Ramos (cell line): ENCODE data around the gene ARHGAP42.
"Not testable (repeated sequence)": the region's sequence is repeated elsewhere in the genome, so short reads cannot be mapped to it uniquely, and the experiment has no call there.

Experiments
- in situ Hi-C: fragments of 300-500 bp; cut with MboI; formaldehyde crosslinking; loops from one replicate; pipeline ENCODE4 v1.14.3; 2022; ENCODE audit warnings: low sequenced_read_pairs; ENCODE audit not compliant: unreplicated experiment

ARHGAP42 gene

DNA sequence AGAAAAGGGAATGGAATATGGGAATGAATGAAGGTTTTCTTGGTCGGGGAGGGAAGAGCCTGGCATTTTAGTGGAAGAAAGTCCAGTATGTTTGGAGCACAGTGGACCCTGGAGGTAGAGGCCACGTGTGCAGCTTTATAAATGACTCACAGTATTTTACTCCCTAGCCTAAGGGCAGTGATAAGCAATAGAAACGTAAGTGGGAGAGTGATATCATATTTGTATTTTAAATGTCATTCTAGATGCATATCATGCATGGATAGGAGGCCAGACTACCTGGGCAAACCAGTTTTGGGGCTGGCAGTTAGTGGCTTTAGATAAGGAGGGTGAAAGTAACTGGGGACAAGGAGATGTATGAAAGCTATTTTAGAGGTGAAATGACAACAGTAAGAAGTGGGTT is 174.1 kb downstream of the ARHGAP42 start:
- in situ Hi-C loops: no loop called here

DNA sequence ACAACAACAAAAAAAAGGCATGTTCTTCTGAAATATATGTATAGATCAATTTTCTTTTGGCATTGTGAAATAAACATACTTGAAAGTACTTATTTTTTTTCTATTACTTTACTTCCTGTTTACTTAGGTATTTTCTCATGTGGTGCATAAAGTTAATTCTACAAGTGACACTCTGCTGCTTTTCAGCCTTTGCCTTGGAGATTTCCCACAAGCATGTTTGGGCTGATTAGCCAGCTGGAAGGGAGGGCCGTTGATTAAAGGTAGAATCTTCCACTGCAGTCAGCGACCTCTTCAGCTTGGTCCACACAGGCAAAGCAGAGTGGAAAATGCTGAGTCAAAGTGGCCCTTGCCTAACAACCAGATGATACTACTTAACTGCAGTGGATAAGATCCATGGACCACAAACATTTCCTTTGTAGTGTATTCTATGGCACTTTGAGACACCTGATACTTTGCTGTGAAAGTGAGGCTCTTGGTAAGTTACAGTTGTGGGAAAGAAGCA is 176.0 kb downstream of the ARHGAP42 start:
- in situ Hi-C loops: no loop called here

DNA sequence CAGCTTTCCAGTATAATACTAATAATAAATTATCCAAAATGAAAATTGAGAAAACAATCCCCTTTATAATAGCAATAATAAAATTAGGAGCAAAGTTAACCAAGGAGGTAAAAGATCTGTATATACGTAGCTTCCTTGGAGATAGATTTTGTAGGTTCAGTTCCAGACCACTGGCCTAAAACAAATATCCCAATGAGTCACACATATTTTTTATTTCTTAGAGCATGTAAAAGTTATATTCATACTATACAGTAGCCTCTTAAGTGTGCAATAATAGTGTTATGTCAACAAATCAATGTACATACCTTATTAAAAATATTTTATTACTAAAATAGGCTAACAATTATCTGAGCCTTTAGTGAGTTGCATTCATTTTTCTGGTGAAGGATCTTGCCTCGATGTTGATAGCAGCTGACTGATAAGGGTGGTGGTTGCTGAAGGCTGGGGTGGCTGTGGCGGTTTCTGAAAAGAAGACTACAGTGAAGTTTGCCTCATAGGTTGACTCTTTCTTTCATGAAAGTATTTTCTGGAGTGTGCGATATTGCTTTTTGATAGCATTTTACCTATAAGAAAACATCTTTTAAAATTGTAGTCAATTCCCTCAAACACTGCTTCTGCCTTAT is 178.5 kb downstream of the ARHGAP42 start:
- in situ Hi-C loops: no loop called here

DNA sequence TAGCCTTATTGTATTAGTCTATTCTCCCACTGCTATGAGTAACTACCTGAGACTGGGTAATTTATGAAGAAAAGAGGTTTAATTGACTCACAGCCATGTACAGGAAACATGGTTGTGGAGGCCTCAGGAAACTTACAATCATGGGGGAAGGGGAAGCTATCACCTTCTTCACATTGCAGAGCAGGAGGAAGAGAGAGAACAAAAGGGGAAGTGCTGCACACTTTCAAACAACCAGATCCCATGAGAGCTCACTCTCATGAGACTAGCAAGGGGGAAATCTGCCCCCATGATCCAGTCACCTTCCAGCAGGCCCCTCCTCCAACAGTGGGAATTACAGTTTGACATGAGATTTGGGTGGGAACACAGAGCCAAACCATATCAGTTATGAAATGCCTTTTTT is 179.4 kb downstream of the ARHGAP42 start:
- in situ Hi-C loops: no loop called here

DNA sequence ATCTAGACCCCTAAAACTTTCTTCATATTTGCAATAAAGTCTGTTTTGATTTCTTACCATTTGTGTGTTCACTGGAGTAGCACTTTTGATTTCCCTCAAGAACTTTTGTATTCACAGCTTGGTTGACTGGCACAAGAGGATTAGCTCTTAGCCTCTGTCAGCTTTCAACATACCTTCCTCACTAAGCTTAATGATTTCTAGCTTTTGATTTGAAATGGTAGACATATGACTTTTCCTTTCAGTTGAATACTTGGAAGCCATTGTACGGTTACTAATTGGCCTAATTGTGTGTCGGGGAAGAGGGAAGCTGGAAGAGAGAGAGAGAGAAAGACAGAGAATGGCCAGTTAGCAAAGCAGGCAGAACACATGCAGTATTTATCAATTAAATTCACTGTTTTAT is 180.5 kb downstream of the ARHGAP42 start:
- in situ Hi-C loops: no loop called here

DNA sequence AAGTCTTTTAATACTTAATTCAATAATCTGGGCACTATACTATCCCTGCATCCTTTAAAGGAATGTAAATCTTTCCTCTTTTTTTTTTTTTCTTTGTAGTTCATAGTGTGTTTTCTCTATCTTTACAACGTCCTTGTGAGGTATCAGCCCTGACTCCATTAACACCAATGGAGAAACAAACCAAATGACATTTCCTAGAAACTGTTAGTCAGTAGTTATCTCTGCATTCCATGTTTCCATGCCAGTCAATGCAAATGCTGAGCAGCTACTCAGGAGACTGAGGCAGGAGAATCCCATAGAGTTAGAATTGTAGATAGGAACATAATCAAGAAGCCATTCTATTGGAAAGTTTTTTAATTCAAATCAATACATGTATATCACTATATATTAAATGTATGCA is 182.2 kb downstream of the ARHGAP42 start:
- in situ Hi-C loops: no loop called here

DNA sequence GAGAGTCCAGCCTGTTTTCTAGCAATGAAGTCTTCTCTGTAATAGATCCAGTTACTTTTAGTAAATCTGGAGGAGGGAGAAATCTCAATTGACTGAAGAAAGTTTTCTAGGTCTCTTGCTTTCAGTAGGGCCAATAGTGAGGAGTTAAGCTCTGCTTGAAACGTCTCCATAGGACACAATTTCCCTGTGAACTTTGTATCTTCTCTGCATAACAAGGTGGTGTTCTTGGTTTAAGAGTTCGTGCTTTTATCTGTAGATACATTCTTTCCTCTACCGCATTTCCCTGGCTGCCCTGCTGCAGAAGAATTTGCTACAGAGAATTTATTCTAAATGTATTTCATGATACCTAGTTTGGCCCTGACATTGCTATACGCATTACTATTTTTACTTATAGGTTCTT is 183.1 kb downstream of the ARHGAP42 start:
- in situ Hi-C loops: no loop called here

DNA sequence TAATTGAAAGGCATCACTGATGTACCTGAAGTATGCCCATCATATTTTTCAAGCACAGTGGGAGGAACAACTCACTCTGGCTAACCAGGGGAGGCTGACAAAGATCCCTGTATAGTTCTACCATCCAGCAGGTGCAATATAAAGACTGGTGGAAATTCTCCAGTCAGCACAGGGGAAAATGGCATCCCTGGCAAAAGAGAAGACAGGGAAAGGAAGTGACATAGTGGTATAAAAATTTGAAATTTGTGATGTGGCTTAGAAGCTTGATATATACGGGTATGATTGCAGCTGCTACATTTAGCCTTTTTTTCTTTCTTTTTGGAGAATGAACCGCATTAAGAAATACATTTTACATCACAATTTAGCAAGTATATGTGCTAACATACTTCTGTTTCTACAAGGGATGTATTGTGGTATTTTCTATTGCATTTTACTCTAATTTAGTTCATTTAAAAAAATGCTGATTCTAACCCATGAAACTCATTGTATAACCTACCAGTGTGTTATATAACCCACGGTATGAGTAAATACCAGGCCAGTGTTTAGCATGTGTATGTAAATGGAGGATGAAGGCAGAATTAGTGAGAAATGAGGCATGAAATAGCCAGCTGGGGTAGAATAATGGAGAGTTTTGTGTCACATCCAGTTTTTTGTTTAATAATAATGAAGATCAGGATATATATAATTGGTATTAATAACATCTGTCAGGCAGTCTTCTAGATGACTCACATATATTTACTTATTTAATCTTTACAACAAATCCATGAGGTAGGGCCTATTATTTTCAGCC is 186.1 kb downstream of the ARHGAP42 start:
- in situ Hi-C loops: no loop called here

DNA sequence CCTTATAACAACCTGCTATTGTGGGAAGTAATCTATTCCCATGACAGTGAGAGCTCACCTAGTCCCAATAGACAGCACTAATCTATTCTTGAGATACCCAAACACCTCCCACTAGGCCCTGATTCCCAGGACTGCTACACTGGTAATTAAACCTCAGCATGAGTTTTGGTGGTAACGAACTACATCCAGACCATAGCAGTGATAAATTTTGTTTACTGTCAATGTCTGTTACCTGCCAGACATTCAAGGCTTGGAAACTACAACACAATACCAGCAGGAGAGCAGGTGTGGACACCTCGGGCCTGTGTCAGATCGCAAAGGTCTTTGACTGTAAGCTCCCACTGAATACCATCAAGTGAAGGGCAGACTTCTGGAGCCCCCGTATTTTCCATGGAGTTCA is 187.1 kb downstream of the ARHGAP42 start:
- in situ Hi-C loops: no loop called here

DNA sequence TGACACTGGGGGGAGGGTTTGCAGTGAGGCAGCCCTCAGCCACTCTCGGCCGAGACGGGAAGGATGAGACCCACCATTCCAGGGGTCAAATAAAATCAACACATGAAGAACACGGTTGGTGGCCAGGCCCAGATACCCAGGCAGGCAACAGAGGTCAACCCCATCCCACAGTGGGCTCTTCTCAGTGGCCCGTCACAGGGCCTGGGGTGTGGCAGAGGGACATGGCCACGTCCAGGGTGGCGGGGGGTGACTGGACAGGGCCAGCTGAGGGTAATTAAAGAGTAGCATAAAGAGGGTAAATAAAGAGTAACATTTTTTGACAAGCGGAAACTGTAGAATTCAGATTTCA is 188.4 kb downstream of the ARHGAP42 start:
- in situ Hi-C loops: no loop called here

DNA sequence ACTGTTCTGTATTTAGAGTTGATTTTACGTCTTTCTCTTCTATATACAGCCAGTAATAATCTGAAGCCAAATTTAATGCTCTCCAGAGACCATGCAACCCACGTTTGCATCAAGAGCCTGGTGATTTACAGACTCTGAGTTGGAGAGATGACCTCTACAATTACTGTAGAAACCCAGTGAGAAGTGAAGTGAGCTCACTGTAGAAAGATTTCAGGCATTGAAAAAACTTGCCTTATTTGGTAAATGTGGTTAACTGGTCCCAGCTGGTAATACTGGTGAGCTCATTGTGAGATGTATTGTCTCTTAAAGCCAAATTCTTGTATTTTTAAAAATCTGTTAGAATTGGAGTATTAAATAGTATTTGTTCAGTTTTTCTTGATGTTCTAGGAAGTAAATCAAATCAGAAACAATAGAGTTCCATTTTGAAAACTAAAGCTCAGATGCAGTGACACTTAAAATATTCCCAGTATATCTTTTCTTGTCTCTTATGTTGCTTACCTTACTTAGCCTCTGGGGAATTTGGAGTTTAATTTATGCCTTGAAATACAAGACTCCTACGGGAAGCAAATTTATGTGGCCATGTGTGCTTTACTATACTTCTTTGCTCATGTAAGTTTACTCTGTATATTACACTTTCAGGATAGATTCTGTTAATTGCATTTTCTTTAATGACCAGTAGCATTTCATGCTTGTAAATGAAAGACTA is 189.9 kb downstream of the ARHGAP42 start:
- in situ Hi-C loops: no loop called here

DNA sequence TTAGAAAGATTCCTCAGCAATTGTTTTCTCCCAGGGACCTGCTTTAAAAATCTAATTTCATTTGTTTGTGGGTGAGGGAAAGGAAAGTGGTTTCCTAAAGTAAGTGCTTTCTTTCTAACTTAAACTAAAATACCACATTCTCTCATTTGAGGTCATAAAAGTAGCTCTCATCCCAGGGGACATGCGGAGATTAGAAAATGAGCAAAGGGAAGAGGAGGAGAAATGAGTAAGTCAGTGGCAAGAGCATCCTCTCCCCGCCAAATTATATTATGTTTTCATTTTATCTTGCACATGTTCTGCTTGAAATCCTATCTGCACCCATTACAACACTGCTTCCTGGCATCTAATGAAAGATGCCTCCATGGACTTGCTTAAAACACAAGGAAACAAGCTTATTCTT is 191.4 kb downstream of the ARHGAP42 start:
- in situ Hi-C loops: no loop called here

DNA sequence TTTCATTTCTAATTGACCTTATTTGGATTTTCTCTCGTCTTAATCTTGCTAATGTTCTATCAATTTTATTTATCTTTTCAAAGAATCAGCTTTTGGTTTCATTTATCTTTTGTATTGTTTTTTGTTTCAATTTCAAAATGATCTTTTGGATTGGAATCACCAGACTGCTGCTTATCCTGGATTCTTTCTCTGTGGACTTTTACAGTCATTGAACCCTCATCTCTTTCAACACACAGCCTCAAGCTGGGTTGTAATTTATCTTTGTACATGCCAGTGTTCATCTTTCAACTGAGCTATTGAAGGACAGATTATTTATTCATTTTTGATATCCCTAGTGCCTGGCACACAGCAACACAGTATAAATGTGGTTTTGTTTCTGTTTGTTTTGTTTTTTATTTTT is 195.9 kb downstream of the ARHGAP42 start:
- in situ Hi-C loops: no loop called here

DNA sequence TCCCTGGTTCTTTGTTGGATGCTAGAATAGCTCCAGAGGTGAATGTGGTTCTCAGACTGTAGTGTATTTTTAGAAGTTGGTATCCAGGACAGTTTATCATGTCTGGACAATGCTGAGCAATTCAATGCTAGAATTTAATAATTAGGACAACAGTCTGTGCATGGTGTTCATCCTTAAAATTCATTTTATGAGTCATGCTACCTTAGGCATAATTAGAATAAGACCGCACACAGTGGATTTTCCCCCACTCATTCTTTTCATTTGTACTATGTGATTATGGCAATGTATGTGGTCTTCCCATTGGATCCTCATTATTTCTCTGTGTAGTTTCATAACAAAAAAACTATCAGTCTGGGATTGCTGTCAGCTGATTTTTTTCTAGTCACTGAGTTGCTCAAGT is 196.7 kb downstream of the ARHGAP42 start:
- in situ Hi-C loops: no loop called here

DNA sequence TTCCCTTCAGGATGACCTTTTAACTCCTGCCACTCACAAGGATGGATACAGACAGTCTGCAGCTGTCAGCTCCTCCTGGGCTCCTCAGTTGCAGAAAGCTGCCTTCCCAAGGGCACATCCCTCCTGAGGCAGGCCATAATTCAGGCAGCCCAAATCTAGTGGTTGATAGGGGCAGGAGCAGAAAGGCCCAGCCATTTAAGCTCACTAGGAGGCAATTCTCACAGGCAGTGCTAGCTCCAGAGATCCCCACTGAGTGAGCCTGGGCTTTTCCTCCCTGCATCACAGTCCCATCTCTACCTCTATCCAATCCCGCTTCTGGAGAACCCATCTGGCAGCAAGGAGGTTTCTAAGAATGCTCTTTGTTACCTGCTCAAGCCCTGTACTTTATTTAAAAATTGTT is 200.6 kb downstream of the ARHGAP42 start:
- in situ Hi-C loops: no loop called here

DNA sequence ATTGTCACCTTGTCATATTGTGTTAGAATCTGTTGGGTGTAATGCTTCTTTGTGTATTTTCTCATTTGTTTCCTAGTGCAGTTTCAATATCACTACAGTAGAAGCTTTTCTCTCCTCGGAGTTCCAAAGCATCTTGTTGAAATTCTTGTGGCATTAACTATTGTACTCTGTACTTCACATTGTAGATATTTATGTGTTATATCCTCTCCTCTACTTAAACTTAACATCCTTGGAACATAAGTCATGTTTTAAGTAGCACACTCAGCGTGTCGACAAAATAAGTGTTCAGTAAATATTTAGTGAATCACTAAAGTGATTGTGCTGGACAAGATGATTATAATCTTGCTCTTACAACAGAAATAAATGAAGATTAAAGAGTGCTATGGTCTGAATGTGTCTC is 201.7 kb downstream of the ARHGAP42 start:
- in situ Hi-C loops: no loop called here

DNA sequence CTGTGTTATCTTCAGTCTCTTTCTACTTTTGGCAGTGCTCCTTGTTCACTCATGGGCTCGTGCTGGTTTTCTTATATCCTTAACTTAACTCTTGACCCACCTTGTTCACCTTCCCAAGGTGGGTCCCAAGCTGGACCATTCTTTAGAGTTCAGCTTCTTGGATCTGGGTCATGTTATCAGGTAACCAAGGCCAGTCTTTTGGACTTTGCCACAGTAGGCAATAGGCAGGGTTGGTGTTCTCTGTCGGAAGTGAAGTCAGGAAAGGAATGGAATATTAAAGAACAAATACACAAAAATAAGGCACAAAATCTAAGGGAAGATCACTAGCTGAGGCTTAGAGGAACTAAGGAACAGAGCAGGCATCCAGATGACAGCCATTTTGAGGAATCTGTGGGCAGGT is 202.7 kb downstream of the ARHGAP42 start:
- in situ Hi-C loops: no loop called here

DNA sequence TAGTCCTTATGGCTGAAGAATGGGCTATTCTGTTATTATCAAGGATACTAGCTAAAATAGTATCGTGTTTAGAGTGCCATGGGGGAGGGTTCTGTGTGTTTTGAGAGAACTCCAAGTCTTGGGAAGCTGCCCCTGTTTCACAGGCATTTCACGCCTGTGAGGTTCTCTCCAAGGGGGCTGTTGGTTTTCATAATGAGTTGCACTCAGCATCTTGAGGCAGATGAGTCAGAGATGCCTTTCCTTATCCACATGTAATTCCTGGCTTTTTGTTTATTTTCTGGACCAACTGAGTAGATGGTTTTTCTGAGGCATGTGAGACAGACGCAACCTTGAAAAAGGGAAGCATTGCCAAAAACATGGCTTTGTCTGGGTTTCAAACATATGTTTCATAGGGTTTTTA is 203.7 kb downstream of the ARHGAP42 start:
- in situ Hi-C loops: no loop called here

DNA sequence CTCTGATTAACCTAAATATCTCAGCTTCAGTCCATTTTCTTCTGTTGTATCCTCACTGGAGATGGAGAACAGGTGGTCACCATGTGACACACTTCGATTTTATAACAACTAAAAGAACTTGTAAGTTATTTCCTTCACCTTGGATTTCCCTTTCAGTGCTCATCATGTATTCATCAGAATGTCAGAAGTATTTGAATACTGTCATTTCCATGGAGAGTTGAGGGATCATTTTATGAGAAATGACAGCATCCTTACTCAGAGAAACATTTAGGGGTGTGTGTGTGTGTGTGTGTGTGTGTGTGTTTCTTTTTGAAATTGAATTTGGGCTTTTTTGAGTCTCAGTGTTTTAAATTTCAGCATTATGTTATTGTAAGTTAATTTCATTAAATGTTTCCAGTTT is 205.8 kb downstream of the ARHGAP42 start:
- in situ Hi-C loops: no loop called here

DNA sequence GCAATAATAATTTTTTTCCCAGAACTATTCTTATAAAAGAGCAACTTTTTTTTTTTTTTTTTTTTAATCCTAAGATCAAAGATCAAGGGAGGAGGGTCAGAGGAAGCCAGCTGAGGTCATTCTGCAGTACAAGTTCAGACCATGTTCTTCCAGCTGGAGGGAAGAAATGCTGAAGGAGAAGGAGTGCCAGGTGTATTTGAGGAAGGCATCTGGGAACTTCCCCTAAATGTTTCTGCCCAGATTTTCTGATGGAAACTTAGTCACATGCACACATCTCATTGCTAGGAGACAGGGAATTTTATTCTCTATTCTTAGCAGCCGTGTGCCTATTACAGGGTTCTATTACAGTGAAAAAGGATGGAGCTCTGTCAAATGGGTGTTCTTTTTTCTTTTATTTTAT is 208.4 kb downstream of the ARHGAP42 start:
- in situ Hi-C loops: no loop called here

DNA sequence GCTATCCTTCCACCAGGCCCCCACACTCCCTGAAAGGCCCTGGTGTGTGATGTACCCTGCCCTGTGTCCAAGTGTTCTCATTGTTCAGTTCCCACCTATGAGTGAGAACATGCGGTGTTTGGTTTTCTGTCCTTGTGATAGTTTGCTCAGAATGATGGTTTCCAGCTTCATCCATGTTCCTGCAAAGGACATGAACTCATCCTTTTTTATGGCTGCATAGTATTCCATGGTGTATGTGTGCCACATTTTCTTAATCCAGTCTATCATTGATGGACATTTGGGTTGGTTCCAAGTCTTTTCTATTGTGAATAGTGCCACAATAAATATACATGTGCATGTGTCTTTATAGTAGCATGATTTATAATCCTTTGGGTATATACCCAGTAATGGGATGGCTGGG is 208.9 kb downstream of the ARHGAP42 start:
- in situ Hi-C loops: not testable (repeated sequence)
